RPMI7951 (cell line): ENCODE data around the gene PTBP3. TPM values are rescaled to one million over a fixed set of nuclear protein-coding genes. Genes with fewer than 3 reads are reported as not detected.
A peak's percentile ranks its signal among the peaks of the same experiment; 100 is the strongest.
"Not testable (repeated sequence)": the region's sequence is repeated elsewhere in the genome, so short reads cannot be mapped to it uniquely, and the experiment has no call there.

Source experiments
- DNase-seq: peaks from one replicate; pipeline ENCODE4 v3.0.0-alpha.2; 2012; ENCODE audit warnings: low read depth
- total RNA-seq: library from RNA; depleted of rRNA; stranded (reverse); fragments of >200 nt; shearing (Covaris generic); gene quantifications from 2 replicates; pipeline ENCODE4 v1.2.3, GENCODE V29; 2014

Gene PTBP3
- total RNA-seq, 1 experiment from 2014 or later: 36.4 TPM

- no peak for DNase-seq
Measured at GRCh38 chr9:112271466-112272098, 61.8 kb downstream of the PTBP3 start.

- DNase-seq: no peak
Measured at GRCh38 chr9:112268413-112268812, 65.0 kb downstream of the PTBP3 start.

GRCh38 chr9:112267086-112267485 is 66.3 kb downstream of the PTBP3 start:
- not testable (repeated sequence) for DNase-seq

GRCh38 chr9:112265391-112265790 is 68.0 kb downstream of the PTBP3 start:
- no peak for DNase-seq

GRCh38 chr9:112262577-112262976 is 70.8 kb downstream of the PTBP3 start:
- no peak for DNase-seq

- no peak for DNase-seq
Measured at GRCh38 chr9:112261133-112261532, 72.3 kb downstream of the PTBP3 start.

- no peak for DNase-seq
Measured at GRCh38 chr9:112258106-112258505, 75.3 kb downstream of the PTBP3 start.

GRCh38 chr9:112252194-112252593 is 81.2 kb downstream of the PTBP3 start:
- no peak for DNase-seq

- peak; percentile 19 for DNase-seq
Measured at GRCh38 chr9:112249277-112249676, 84.1 kb downstream of the PTBP3 start.

- DNase-seq: no peak
Measured at GRCh38 chr9:112248722-112249121, 84.7 kb downstream of the PTBP3 start.

- no peak for DNase-seq
Measured at GRCh38 chr9:112247090-112247489, 86.3 kb downstream of the PTBP3 start.

- DNase-seq: no peak
Measured at GRCh38 chr9:112245126-112245525, 88.3 kb downstream of the PTBP3 start.

- no peak for DNase-seq
Measured at GRCh38 chr9:112242147-112242804, 91.1 kb downstream of the PTBP3 start.

- no peak for DNase-seq
Measured at GRCh38 chr9:112241491-112241890, 91.9 kb downstream of the PTBP3 start.

GRCh38 chr9:112239708-112240107 is 93.7 kb downstream of the PTBP3 start:
- no peak for DNase-seq

GRCh38 chr9:112239284-112239683 is 94.1 kb downstream of the PTBP3 start:
- DNase-seq: no peak

GRCh38 chr9:112234779-112235178 is 98.6 kb downstream of the PTBP3 start:
- no peak for DNase-seq

GRCh38 chr9:112233769-112234168 is 99.7 kb downstream of the PTBP3 start:
- DNase-seq: no peak

- DNase-seq: no peak
Measured at GRCh38 chr9:112232233-112232632, 101.2 kb downstream of the PTBP3 start.

- no peak for DNase-seq
Measured at GRCh38 chr9:112226091-112226490, 107.3 kb downstream of the PTBP3 start.

- peak; percentile 45 for DNase-seq
Measured at GRCh38 chr9:112224401-112225289, 108.8 kb downstream of the PTBP3 start.

GRCh38 chr9:112218908-112219307 is 114.5 kb downstream of the PTBP3 start:
- DNase-seq: no peak

- DNase-seq: no peak
Measured at GRCh38 chr9:112212926-112213325, 120.5 kb downstream of the PTBP3 start.
